Vagina (tissue), 2 donors: ENCODE data around the gene NUDT3.

Experiments
- CTCF ChIP-seq, 3 experiments: fragments of 450-650 bp in 2 of 3; fragments of 200-600 bp in 1 of 3; sonication (generic) in 1 of 3; IDR thresholded peaks; one replicate each; pipeline ENCODE4 v1.5.1; 2017 to 2019; ENCODE audit warnings: antibody characterized with exemption in 3 of 3, mild to moderate bottlenecking in 2 of 3, moderate library complexity in 2 of 3
- POLR2A ChIP-seq, 2 donors: fragments of 450-650 bp; IDR thresholded peaks; one replicate each; pipeline ENCODE4 v1.6.1; 2017; ENCODE audit warnings: antibody characterized with exemption in 2 of 2, mild to moderate bottlenecking in 2 of 2, moderate library complexity in 2 of 2
- POLR2AphosphoS5 ChIP-seq, 2 donors: sonication (generic); formaldehyde crosslinking; IDR thresholded peaks; one replicate each; pipeline ENCODE4 v1.9.0; 2017; ENCODE audit warnings: antibody characterized with exemption in 2 of 2, mild to moderate bottlenecking in 2 of 2, low read depth in 1 of 2; ENCODE audit not compliant: insufficient read depth in 1 of 2

DNA sequence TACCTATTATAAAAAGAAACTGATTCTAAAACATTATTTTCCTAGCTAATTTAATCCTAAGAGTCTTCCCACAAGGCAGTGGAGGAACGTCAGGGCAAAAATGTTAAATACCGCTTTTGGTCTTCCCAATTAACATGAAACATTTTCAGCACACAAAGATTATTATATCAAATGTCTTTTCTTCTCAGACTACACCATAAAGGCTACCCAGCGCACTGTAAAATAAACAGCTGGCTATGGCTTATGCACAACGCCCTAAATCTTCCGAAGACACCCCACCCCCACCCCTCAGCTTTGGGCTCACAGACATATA is 1.0 kb downstream of the NUDT3 start:
- TF ChIP-seq CTCF (IDR thresholded peaks at IDR 0.05): no peak
- TF ChIP-seq POLR2AphosphoS5 (IDR thresholded peaks at IDR 0.05; ENCODE audit: insufficient read depth in 1 of 2, low read depth in 1 of 2): no peak
- TF ChIP-seq POLR2A (IDR thresholded peaks at IDR 0.05): no peak
